HG03097 (cell line): ENCODE measurements around the gene ABCC4.

ENCODE experiments used
- ATAC-seq: cut with Tn5 transposase; IDR thresholded peaks from one replicate; pipeline ENCODE4 v1.9.1; 2021; ENCODE audit not compliant: unreplicated experiment, low FRiP score

ABCC4 gene, protein sequence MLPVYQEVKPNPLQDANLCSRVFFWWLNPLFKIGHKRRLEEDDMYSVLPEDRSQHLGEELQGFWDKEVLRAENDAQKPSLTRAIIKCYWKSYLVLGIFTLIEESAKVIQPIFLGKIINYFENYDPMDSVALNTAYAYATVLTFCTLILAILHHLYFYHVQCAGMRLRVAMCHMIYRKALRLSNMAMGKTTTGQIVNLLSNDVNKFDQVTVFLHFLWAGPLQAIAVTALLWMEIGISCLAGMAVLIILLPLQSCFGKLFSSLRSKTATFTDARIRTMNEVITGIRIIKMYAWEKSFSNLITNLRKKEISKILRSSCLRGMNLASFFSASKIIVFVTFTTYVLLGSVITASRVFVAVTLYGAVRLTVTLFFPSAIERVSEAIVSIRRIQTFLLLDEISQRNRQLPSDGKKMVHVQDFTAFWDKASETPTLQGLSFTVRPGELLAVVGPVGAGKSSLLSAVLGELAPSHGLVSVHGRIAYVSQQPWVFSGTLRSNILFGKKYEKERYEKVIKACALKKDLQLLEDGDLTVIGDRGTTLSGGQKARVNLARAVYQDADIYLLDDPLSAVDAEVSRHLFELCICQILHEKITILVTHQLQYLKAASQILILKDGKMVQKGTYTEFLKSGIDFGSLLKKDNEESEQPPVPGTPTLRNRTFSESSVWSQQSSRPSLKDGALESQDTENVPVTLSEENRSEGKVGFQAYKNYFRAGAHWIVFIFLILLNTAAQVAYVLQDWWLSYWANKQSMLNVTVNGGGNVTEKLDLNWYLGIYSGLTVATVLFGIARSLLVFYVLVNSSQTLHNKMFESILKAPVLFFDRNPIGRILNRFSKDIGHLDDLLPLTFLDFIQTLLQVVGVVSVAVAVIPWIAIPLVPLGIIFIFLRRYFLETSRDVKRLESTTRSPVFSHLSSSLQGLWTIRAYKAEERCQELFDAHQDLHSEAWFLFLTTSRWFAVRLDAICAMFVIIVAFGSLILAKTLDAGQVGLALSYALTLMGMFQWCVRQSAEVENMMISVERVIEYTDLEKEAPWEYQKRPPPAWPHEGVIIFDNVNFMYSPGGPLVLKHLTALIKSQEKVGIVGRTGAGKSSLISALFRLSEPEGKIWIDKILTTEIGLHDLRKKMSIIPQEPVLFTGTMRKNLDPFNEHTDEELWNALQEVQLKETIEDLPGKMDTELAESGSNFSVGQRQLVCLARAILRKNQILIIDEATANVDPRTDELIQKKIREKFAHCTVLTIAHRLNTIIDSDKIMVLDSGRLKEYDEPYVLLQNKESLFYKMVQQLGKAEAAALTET (N-terminal part only)

GRCh38 chr13:95301183-95301967 is at the start of gene ABCC4:
Gene ABCC4 (minus strand): TSS chr13:95301451. CDS start chr13:95301314, 137 bp downstream.
- peak; percentile 85 for ATAC-seq

GRCh38 chr13:95349267-95349666 is 48.0 kb upstream of the ABCC4 start:
- ATAC-seq = no peak

GRCh38 chr13:95343944-95344343 is 42.7 kb upstream of the ABCC4 start:
- no peak for ATAC-seq

DNA sequence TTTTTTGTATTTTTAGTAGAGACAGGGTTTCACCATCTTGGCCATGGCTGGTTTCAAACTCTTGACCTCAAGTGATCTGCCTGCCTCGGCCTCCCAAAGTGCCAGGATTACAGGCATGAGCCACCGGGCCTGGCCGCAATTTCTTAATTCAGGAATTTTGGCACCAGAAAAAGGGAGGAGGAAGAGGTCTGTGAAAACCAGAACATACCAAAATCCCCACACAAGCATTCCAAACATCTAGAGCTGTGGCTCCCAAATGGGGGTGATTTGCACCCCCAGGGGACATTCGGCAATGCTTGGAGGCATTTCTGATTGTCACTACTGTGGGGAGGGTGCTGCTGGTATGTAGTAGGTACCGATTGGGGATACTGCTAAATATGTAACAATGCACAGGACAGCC is 40.2 kb upstream of the ABCC4 start:
- ATAC-seq = no peak

DNA sequence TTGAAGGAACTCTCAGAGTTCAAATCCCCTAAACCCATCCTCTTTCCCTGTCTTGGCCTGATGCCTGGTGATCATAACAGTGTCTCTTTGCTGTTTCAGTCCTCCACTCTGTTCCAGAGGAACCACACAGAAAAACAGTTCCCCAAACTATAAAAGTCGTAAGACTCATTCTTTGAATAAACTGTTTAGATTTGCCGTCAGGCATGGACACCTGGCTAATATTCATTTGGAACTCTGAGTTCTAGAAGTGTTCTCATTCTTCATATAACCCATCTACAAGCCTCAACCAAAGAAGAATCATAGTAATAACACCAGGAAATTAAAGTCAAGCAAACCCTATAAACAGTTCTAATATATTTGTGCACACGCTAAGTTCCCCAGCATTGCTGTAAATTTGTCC is 37.7 kb upstream of the ABCC4 start:
- no peak for ATAC-seq

DNA sequence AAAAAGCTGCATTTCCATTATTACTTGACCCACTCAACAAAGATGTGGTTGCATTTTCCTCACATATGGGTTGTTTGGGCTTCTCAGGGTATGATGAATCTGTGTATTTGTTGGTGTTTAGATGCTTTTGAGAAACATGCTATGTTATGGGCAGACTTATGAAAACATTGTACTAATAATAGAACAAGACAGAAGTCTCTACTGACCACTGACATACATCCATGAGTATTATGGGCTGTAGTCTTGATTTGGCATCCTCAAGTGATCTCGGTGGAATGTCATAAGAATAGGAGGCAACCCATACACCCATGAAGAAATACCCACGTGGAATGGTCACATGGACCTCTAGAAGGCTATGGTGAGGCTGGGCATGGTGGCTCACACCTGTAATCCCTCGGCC is 36.3 kb upstream of the ABCC4 start:
- no peak for ATAC-seq

GRCh38 chr13:95335667-95336066 is 34.4 kb upstream of the ABCC4 start:
- no peak for ATAC-seq

DNA sequence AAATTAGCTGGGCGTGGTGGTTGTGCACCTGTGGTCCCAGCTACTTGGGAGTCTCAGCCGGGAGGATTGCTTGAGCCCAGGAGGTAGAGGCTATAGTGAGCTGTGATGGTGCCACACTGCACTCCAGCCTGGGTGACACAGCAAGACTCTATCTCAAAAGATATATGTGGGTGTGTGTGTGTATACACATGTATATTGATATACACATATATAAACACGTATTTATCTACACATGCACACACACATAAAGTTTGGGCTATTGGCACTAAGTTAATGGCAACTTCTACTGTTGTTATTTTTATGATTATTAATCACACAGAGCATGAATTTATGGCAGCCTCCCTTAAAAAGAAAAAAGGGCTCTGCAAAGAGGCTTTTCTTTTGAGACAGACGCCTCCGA is 27.1 kb upstream of the ABCC4 start:
- no peak for ATAC-seq

DNA sequence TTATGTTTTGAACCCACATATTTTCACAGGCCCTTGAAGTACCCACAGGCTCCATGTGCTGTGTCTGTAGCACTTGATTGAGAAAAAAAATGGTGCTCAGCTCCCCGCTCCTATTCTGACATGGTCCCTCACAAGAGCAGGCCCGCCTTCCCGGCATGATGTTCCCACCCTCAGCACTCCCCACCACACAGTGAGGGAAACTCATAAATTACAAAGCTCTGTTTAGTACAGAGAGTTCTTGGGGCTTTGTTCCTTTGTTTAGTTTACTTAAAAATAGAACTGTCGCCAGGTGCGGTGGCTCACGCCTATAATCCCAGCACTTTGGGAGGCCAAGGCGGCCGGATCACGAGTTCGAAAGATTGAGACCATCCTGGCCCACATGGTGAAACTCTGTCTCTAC is 25.9 kb upstream of the ABCC4 start:
- no peak for ATAC-seq

DNA sequence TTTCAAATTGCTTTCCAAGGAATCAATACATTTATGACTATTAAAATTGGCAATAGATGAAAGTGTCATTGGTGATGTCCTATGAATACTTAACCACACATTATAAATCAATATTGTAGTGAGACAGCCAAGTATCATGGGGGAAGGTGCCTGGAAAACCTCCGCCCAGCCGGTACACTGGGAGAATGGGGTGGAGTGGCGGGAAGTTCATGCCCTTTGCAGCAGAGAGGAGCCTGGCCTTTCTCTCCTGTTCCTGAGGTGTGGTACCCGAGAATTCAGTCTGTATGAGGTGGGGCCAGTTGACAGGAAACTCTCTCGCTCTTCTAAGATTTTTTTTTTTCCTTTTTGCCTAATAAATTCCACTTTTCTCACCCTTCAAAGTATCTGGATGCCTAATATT is 25.4 kb upstream of the ABCC4 start:
- ATAC-seq = no peak

GRCh38 chr13:95325485-95325884 is 24.2 kb upstream of the ABCC4 start:
- no peak for ATAC-seq

GRCh38 chr13:95323930-95324662 is 22.8 kb upstream of the ABCC4 start:
- ATAC-seq = no peak

GRCh38 chr13:95319551-95320274 is 18.5 kb upstream of the ABCC4 start:
- ATAC-seq = no peak

DNA sequence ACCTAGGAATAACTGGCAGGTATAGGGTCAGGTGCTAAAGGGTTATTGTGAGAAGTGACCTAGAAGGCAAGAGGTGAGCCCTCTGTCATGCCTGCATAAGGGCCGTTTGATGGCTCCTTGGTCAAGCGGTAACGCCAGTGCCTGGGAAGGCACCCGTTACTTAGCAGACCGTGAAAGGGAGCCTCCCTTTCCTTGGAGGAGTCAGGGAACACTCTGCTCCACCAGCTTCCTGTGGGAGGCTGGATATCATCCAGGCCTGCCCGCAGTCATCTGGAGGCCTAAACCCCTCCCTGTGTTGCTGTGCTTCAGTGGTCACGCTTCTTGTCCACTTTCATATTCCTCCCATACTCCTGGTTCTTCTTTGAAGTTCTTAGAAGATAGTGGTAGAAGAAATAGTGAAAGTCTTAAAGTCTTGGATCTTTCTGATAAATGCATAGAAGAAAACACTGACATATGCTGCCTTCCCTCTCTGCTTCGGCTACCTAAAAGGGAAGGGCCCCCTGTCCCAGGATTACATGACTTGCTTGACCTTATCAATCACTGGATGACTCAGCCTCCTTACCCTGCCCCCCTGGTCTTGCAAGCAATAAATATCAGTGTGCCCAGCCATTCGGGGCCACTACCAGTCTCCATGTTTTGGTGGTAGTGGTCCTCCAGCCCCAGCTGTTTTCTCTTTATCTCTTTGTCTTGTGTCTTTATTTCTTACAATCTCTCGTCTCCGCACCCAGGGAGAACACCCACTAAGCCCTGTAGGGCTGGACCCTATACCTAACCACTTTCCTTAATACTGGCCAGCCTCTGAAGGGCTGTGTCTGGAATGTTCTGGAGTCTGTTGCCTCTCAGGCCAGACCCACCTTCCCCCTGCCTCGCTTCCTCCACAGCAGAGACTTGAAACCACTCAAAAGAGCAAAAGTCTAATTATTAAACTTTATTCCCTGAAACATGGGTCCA is 16.1 kb upstream of the ABCC4 start:
- ATAC-seq = no peak

DNA sequence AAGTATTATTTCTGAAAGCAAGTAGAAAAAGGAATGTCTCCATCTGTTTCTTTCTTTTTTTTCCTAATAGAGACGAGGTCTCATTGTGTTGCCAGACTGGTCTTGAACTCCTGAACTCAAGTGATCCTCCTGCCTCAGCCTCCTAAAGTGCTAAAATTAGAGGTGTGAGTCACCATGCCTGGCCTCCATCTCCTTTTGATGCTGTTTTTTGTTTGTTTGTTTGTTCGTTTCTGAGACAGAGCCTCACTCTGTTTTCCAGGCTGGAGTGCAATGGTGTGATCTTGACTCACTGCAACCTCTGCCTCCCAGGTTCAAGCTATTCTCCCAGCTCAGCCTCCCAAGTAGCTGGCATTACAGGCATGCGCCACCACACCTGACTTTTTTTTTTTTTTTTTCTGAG is 14.5 kb upstream of the ABCC4 start:
- no peak for ATAC-seq

DNA sequence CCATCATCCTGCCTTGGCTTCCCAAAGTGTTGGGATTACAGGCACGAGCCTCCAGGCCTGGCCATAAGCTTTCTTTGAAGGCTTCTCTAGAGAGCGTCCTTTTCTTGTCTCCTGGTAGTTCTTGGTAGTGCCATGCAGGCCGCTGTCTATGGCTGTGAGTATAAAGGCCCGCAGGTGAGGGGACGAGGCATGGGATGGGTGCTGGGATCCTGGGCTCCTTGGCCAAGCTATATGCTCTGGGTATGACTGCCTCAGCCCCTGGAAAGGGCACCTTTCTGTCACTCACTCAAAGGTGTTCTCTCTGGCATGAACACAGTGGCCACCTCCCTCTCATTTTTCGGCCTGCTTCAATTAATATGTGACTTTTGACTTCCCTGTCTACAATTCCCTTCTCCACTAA is 6.3 kb upstream of the ABCC4 start:
- ATAC-seq = no peak

DNA sequence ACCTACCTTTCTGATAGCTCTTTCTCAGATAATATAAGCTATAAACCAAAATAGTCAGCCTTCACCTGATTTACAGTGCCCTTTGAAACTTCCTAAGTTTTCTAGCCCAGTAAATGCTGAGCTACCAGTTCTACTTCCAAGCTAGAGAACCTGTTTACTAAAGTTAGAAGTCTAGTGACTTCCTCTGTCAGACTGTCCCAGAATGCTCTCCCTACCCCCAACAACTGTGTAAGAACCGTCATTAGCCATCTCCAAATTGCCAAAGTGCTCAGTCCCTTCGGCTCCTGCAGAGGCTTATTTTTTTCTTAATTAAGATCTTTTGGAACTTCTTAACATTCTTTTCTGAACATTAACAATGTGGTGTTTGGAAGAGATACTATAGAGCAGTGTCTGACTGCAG is 3.2 kb upstream of the ABCC4 start:
- ATAC-seq = no peak

DNA sequence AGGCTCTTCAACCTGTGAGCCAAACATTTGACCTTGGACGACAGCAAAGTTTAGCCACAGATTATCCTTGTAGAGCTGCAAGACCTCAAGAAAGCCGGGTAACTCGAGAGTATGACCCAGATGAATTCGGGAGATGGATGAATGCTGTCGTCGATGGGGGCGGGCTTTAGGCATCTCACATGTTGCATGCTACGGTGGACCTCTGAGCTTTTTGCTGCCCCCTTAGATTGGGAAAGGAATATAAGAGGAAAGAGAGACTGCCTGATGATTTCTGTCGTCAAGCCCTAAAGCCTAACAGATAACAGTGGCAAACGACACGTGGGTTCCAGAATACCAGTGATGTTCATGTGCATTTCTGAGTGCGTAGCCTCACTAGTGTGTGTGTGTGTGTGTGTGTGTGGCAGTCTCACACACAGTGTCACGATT is 730 bp upstream of the ABCC4 start:
- ATAC-seq = no peak
